GM12878 (cell line): Measurements from ENCODE around the gene ETV1. TPM values are rescaled to one million over a fixed set of nuclear protein-coding genes. Genes with fewer than 3 reads are reported as not detected.
"Not testable (repeated sequence)": the region's sequence is repeated elsewhere in the genome, so short reads cannot be mapped to it uniquely, and the experiment has no call there.

ENCODE experiments used
- ATAC-seq: fragments of 200-7000 bp; cut with Tn5 transposase; 3 replicates; pipeline ENCODE4 v1.9.1; 2020; ENCODE audit warnings: mild to moderate bottlenecking, moderate library complexity
- BruUV-seq: library from RNA; stranded (reverse); fragments of 400-500 nt; replicated peaks from 2 replicates; lab custom pipeline; 2021; lab: Mats Ljungman, UMichigan
- CTCF ChIA-PET: fragments of 300-600 bp; sonication (Branson Sonifier 250); formaldehyde crosslinking; extraction: SDS; loops from one replicate; lab custom pipeline; 2021; ENCODE audit warnings: inconsistent platforms; lab: Yijun Ruan, JAX
- POLR2A ChIA-PET: fragments of 350-600 bp; formaldehyde crosslinking; extraction: SDS; loops from one replicate; lab custom pipeline; 2021; ENCODE audit warnings: inconsistent platforms; lab: Charles Lee
- RAD21 ChIA-PET: fragments of 300-600 bp; sonication (Branson Sonifier 250); formaldehyde crosslinking; loops from one replicate; lab custom pipeline; 2023; ENCODE audit warnings: antibody characterized with exemption; ENCODE audit not compliant: unreplicated experiment; lab: Charles Lee
- SMC1A ChIA-PET: fragments of 300-600 bp; sonication (Branson Sonifier 250); formaldehyde crosslinking; loops from one replicate; lab custom pipeline; 2023; ENCODE audit not compliant: unreplicated experiment, uncharacterized antibody; lab: Charles Lee
- DNase-seq: peaks from one replicate; pipeline ENCODE4 v3.0.0-alpha.2; 2011; ENCODE audit warnings: low read depth, low spot score
- FAIRE-seq: peaks from 3 replicates; lab custom pipeline; 2011; peaks lifted over from hg19 to GRCh38; lab: Jason Lieb, UNC
- H2AFZ ChIP-seq: 2 replicates; pipeline ENCODE4 v1.6.0; 2011; ENCODE audit warnings: low read depth, low read length, control low read depth; ENCODE audit not compliant: control insufficient read depth
- H3K27ac ChIP-seq: 2 replicates; pipeline ENCODE4 v1.5.1; 2011; ENCODE audit warnings: control low read depth; ENCODE audit not compliant: control insufficient read depth, insufficient read depth
- H3K27me3 ChIP-seq, 2 experiments: replicated peaks in 1 of 2; 2 replicates each; pipeline versions ENCODE4 v1.6.0 to v1.6.1; 2011; ENCODE audit warnings: low read length in 1 of 2; ENCODE audit not compliant: control insufficient read depth in 2 of 2, insufficient read depth in 2 of 2
- H3K36me3 ChIP-seq, 2 experiments: 2 replicates each; pipeline ENCODE4 v1.5.1; 2011; ENCODE audit warnings: low read length in 1 of 2; ENCODE audit not compliant: control insufficient read depth in 2 of 2, insufficient read depth in 2 of 2
- H3K4me1 ChIP-seq: 2 replicates; pipeline ENCODE4 v1.6.1; 2011; ENCODE audit warnings: mild to moderate bottlenecking, low read length, moderate library complexity, mixed read lengths; ENCODE audit not compliant: control insufficient read depth, insufficient read depth
- H3K4me2 ChIP-seq: 2 replicates; pipeline ENCODE4 v1.6.0; 2011; ENCODE audit warnings: control low read depth; ENCODE audit not compliant: control insufficient read depth, insufficient read depth
- H3K4me3 ChIP-seq: fragments of 200-600 bp; sonication (generic); 2 replicates; pipeline ENCODE4 v1.5.1; 2016
- H3K79me2 ChIP-seq: 2 replicates; pipeline ENCODE4 v1.6.0; 2011; ENCODE audit warnings: low read length; ENCODE audit not compliant: control insufficient read depth, insufficient read depth
- H3K9ac ChIP-seq: 2 replicates; pipeline ENCODE4 v1.8.0; 2011; ENCODE audit warnings: low read length, control low read depth, mixed read lengths; ENCODE audit not compliant: control insufficient read depth, insufficient read depth
- H3K9me3 ChIP-seq: replicated peaks from 3 replicates; pipeline ENCODE4 v1.5.1; 2011; ENCODE audit warnings: mild to moderate bottlenecking, low read length; ENCODE audit not compliant: control insufficient read depth, insufficient read depth
- H4K20me1 ChIP-seq: 2 replicates; pipeline ENCODE4 v1.6.0; 2011; ENCODE audit not compliant: control insufficient read depth, insufficient read depth
- WGBS: methylation state at CpG from one replicate; pipeline ENCODE4 v1.1.6; 2016; ENCODE audit warnings: low lambda C conversion rate; ENCODE audit not compliant: insufficient replicate concordance, insufficient coverage; ENCODE audit errors: missing lambda C conversion rate; 5-methylcytosine and 5-hydroxymethylcytosine counted together
- in situ Hi-C: fragments of 300-500 bp; cut with MboI; formaldehyde crosslinking; loops from 9 replicates; pipeline ENCODE4 v1.14.3; 2018; ENCODE audit warnings: mixed read lengths
- intact Hi-C: fragments of 100-400 bp; cut with micrococcal nuclease; formaldehyde crosslinking; loops from one replicate; pipeline ENCODE4 v1.14.2; 2022; ENCODE audit not compliant: unreplicated experiment
- polyA plus RNA-seq, 11 experiments: library from polyadenylated mRNA; depleted of rRNA in 4 of 11; unstranded in 6 of 11; stranded (reverse) in 5 of 11; fragments of >200 nt; fragmentation: Nextera tagmentation in 4 of 11; fragmentation: Illumina TruSeq in 1 of 11; extraction: Ambion mirVana in 4 of 11; extraction: Trizol in 1 of 11; gene quantifications; 1 replicate in 1 of 11; 2 replicates in 10 of 11; pipeline versions ENCODE4 v1.2.1 to v1.2.3, GENCODE V29; 2011 to 2016; ENCODE audit warnings: inconsistent platforms in 2 of 11, missing spikeins in 2 of 11, low read depth in 1 of 11
- total RNA-seq, 4 experiments: library from RNA; depleted of rRNA in 3 of 4; stranded (reverse); fragments of >200 nt in 3 of 4; fragmentation: Illumina TruSeq in 1 of 4; extraction: Trizol in 1 of 4; gene quantifications; 2 replicates each; pipeline versions ENCODE4 v1.2.1 to v1.2.3, GENCODE V29; 2013 to 2021
- TF ChIP-seq, protein P1 (sequence below): fragments of 450-650 bp; IDR thresholded peaks from 2 replicates; pipeline ENCODE4 v1.6.1; 2017; ENCODE audit warnings: antibody characterized with exemption, mild to moderate bottlenecking, moderate library complexity

Gene ETV1
- total and polyA plus RNA-seq, 10 of the 15 experiments (the other 5 are each of a cell fraction or from before 2014, with no cell fraction given), result 0.03 to 9.3 (median 0.16) TPM; not detected in 4

DNA sequence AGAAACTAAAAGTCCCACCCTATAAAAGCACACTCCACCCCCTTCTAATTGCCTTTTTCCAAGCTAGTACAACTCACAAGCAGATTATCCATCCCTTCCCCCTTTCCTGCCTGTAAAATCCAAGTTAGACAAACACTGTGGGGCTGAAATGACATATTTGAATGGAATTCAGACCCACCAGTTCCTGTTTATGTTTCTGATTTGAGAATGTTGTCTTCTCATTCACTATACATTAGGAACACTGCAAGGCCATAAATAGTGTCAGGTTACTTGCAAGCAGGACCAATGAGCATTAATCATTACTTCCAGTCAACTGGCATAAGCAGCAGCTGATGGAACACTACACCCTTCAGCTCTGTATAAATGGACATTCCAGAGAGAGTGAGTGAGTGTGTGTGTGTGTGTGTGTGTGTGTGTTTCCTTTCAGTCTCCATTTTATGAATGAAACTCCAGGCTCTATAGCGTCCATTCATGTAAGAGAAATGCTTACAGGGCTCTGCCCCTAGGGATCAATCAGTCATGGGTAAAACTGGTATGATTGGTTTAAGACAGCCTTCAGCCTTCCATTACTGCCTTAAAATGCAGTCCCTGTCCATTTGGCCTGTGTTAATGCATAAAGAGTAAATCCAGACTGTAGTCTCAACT, 69.3 kb downstream of the ETV1 start (continued):
- TF ChIP-seq, protein P1, sequence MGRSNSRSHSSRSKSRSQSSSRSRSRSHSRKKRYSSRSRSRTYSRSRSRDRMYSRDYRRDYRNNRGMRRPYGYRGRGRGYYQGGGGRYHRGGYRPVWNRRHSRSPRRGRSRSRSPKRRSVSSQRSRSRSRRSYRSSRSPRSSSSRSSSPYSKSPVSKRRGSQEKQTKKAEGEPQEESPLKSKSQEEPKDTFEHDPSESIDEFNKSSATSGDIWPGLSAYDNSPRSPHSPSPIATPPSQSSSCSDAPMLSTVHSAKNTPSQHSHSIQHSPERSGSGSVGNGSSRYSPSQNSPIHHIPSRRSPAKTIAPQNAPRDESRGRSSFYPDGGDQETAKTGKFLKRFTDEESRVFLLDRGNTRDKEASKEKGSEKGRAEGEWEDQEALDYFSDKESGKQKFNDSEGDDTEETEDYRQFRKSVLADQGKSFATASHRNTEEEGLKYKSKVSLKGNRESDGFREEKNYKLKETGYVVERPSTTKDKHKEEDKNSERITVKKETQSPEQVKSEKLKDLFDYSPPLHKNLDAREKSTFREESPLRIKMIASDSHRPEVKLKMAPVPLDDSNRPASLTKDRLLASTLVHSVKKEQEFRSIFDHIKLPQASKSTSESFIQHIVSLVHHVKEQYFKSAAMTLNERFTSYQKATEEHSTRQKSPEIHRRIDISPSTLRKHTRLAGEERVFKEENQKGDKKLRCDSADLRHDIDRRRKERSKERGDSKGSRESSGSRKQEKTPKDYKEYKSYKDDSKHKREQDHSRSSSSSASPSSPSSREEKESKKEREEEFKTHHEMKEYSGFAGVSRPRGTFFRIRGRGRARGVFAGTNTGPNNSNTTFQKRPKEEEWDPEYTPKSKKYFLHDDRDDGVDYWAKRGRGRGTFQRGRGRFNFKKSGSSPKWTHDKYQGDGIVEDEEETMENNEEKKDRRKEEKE, result no peak

DNA sequence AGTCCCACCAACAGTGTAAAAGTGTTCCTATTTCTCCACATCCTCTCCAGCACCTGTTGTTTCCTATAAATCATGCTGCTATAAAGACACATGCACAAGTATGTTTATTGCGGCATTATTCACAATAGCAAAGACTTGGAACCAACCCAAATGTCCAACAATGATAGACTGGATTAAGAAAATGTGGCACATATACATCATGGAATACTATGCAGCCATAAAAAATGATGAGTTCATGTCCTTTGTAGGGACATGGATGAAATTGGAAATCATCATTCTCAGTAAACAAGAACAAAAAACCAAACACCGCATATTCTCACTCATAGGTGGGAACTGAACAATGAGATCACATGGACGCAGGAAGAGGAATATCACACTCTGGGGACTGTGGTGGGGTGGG, 71.1 kb downstream of the ETV1 start:
- H3K4me3 ChIP-seq, H4K20me1 ChIP-seq, BruUV-seq, H3K9me3 ChIP-seq, in situ Hi-C loops, H3K27me3 ChIP-seq, H3K4me2 ChIP-seq, H3K79me2 ChIP-seq, ATAC-seq, intact Hi-C loops, H3K9ac ChIP-seq, FAIRE-seq, H3K4me1 ChIP-seq, POLR2A ChIA-PET, H2AFZ ChIP-seq, H3K36me3 ChIP-seq, CTCF ChIA-PET, SMC1A ChIA-PET, H3K27ac ChIP-seq, RAD21 ChIA-PET, DNase-seq: not testable (repeated sequence)
- 38% methylated on average over 2 of the region's 3 CpGs for WGBS

DNA sequence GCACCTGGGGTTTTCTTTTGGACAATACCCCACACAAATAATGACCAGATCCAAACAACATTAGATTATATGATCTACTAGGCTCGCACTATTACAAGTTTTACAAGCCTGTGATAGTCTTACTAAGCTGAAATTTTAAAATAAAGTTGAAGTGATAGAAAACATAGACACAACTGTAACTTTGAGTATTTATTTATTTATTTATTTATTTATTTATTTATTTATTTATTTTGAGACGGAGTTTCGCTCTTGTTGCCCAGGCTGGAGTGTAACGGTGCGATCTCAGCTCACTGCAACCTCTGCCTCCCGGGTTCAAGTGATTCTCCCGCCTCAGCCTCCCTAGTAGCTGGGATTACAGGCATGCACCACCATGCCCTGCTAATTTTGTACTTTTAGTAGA, 72.4 kb downstream of the ETV1 start:
- H3K79me2 ChIP-seq, H3K9me3 ChIP-seq, RAD21 ChIA-PET, H3K27me3 ChIP-seq, ATAC-seq, in situ Hi-C loops, BruUV-seq, intact Hi-C loops, H3K36me3 ChIP-seq, H3K9ac ChIP-seq, H3K4me2 ChIP-seq, H3K4me1 ChIP-seq, DNase-seq, CTCF ChIA-PET, H3K4me3 ChIP-seq, H3K27ac ChIP-seq, H4K20me1 ChIP-seq, POLR2A ChIA-PET, FAIRE-seq, H2AFZ ChIP-seq: not testable (repeated sequence)
- SMC1A ChIA-PET, result interaction anchor here (2.0 kb wide), 1 partner anchor 62 kb away, joined by 5 read pairs; no protein-coding TSS in a partner anchor
- 60% methylated on average over 7 of the region's 7 CpGs for WGBS
